ENCODE measurements around the gene SUPT16H.

The SUPT16H gene

DNA sequence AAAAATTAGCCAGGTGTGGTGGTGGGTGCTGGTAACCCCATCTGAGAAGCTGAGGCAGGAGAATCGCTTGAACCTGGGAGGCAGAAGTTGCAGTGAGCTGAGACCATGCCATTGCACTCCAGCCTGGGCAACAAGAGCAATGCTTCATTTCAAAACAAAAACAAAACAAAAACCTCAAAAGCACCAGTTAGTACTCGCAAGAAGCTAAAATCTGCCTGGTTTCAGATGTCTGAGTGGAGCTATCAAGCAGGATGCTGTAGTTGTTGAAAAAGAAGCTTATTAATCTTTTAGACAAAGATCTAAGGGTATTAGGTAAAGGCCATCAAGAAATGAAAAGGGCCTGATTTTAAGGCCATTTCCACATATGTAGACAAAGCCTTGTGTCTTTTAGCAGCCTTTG is 50.9 kb downstream of the SUPT16H start:
- Histone ChIP-seq H3K79me2 (no peaks in the 10 kb centered on the region), H3K27me3 (ENCODE audit: control insufficient read depth, insufficient read depth, low read length) (no peaks in the 10 kb centered on the region), H3K4me3 (ENCODE audit: low read depth, low read length) (no peak overlapping the region), H3K36me3 (ENCODE audit: control insufficient read depth, insufficient read depth, low read length) (no peaks in the 10 kb centered on the region), H3K4me1 (no peaks in the 10 kb centered on the region), H3K9me3 (ENCODE audit: control insufficient read depth, low read length) (no peaks in the 10 kb centered on the region), H2AFZ (peak overlapping the region; percentile 45), H3K4me2 (ENCODE audit: low read length) (no peak overlapping the region), H3K9ac (no peak overlapping the region), H3K27ac (no peak overlapping the region)
- TF ChIP-seq, protein P1, sequence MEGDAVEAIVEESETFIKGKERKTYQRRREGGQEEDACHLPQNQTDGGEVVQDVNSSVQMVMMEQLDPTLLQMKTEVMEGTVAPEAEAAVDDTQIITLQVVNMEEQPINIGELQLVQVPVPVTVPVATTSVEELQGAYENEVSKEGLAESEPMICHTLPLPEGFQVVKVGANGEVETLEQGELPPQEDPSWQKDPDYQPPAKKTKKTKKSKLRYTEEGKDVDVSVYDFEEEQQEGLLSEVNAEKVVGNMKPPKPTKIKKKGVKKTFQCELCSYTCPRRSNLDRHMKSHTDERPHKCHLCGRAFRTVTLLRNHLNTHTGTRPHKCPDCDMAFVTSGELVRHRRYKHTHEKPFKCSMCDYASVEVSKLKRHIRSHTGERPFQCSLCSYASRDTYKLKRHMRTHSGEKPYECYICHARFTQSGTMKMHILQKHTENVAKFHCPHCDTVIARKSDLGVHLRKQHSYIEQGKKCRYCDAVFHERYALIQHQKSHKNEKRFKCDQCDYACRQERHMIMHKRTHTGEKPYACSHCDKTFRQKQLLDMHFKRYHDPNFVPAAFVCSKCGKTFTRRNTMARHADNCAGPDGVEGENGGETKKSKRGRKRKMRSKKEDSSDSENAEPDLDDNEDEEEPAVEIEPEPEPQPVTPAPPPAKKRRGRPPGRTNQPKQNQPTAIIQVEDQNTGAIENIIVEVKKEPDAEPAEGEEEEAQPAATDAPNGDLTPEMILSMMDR (IDR thresholded peaks at IDR 0.05): no peak

DNA sequence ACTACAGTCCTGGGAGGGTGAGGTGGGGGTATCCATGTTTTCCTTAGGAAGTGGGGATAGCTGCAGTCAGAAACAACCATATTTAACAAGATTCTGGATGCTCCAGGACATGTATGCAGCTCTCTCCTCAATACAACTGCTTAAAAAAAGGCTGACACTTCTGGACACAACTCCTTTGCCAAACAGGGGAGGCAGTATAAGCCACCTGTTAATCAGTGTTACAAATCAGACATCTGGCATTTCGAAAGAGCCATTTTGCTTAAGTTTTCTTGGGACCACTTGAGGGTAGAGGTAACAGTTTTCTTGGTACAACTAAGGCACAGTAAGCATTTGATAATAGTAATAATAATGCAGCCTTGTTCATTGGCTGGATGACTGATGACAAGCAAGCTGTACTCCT is 56.8 kb downstream of the SUPT16H start:
- Histone ChIP-seq H3K36me3 (ENCODE audit: control insufficient read depth, insufficient read depth, low read length) (no peaks in the 10 kb centered on the region), H3K27ac (no peak overlapping the region), H3K9ac (no peak overlapping the region), H2AFZ (no peak overlapping the region), H3K27me3 (ENCODE audit: control insufficient read depth, insufficient read depth, low read length) (no peaks in the 10 kb centered on the region), H3K79me2 (no peaks in the 10 kb centered on the region), H3K4me3 (ENCODE audit: low read depth, low read length) (no peak overlapping the region), H3K4me2 (ENCODE audit: low read length) (no peak overlapping the region), H3K4me1 (no peaks in the 10 kb centered on the region), H3K9me3 (ENCODE audit: control insufficient read depth, low read length) (no peaks in the 10 kb centered on the region)
- TF ChIP-seq, protein P1 (IDR thresholded peaks at IDR 0.05): no peak

DNA sequence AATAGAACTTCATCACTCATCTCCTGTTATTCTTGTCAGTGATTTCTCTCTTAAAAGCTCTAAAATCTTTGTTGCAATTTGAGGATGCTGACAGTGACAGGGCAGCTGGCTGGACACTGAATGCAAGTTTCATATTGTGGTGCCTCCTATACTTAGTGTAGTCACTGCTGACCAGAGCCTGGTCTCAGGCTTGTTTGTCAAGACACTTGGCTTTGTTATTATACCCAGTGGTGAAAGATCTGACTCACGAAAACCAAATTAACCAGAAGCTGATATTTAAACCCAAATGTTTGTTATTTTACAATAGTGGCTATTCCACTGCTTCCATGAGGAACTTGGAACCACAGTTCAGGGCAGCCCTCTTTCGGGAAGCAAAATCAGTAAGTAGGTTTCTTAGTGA is 61.1 kb downstream of the SUPT16H start:
- H3K9me3 ChIP-seq (ENCODE audit: control insufficient read depth, low read length): no peaks in the 10 kb centered on the region
- H3K79me2 ChIP-seq: no peaks in the 10 kb centered on the region
- H3K4me2 ChIP-seq (ENCODE audit: low read length): no peak overlapping the region
- no peaks in the 10 kb centered on the region for H3K27me3 ChIP-seq (ENCODE audit: control insufficient read depth, insufficient read depth, low read length)
- no peak overlapping the region for H3K9ac ChIP-seq
- H3K4me1 ChIP-seq: no peaks in the 10 kb centered on the region
- no peak overlapping the region for H3K27ac ChIP-seq
- no peak overlapping the region for H2AFZ ChIP-seq
- TF ChIP-seq, protein P1 (IDR thresholded peaks at IDR 0.05): no peak
- H3K4me3 ChIP-seq (ENCODE audit: low read depth, low read length): no peak overlapping the region
- H3K36me3 ChIP-seq (ENCODE audit: control insufficient read depth, insufficient read depth, low read length): no peaks in the 10 kb centered on the region

DNA sequence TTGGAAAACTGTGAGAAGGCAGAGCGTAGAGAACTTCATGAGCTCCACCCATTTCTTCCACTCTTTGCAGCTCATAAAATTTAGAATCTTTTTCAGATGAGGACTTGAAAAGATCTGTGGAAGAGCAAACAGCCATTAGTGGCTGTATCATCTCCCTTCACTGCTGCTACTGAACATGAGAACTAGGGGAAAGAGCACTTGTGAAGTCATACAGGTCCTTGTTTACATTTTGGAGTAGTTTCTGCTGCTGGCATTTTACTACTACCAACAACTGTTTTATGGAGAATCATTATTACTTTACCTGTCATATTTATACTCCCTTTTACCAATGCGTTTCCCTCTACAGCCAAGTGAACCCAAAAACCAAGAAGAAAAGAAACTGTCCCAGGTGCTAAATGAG is 62.9 kb downstream of the SUPT16H start:
- H3K27ac ChIP-seq: no peak overlapping the region
- no peaks in the 10 kb centered on the region for H3K36me3 ChIP-seq (ENCODE audit: control insufficient read depth, insufficient read depth, low read length)
- no peaks in the 10 kb centered on the region for H3K79me2 ChIP-seq
- no peaks in the 10 kb centered on the region for H3K4me1 ChIP-seq
- no peaks in the 10 kb centered on the region for H3K9me3 ChIP-seq (ENCODE audit: control insufficient read depth, low read length)
- TF ChIP-seq, protein P1 (IDR thresholded peaks at IDR 0.05): no peak
- no peak overlapping the region for H3K4me3 ChIP-seq (ENCODE audit: low read depth, low read length)
- no peaks in the 10 kb centered on the region for H3K27me3 ChIP-seq (ENCODE audit: control insufficient read depth, insufficient read depth, low read length)
- no peak overlapping the region for H3K9ac ChIP-seq
- no peak overlapping the region for H2AFZ ChIP-seq
- H3K4me2 ChIP-seq (ENCODE audit: low read length): no peak overlapping the region

DNA sequence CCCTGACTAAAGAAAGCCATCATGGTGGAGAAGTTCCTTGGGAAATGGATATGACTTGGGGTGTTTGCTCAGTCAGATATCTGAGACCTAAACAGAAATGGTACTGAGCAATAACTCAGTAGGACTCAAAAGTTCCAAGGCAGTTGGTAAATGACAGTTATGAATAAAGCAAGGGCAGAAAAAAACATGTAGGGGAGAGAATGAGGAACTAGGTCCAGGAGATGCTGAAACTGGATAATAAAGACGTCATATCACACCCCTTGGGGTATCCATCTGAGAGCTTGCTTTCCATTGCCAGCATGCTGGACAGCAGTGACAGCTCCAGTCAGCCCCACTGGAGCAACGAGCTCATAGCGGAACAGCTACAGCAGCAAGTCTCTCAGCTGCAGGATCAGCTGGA is 66.4 kb downstream of the SUPT16H start:
- TF ChIP-seq, protein P1 (IDR thresholded peaks at IDR 0.05): no peak
- H3K27ac ChIP-seq: no peak overlapping the region
- H3K4me2 ChIP-seq (ENCODE audit: low read length): no peak overlapping the region
- no peaks in the 10 kb centered on the region for H3K27me3 ChIP-seq (ENCODE audit: control insufficient read depth, insufficient read depth, low read length)
- no peak overlapping the region for H3K9ac ChIP-seq
- no peaks in the 10 kb centered on the region for H3K9me3 ChIP-seq (ENCODE audit: control insufficient read depth, low read length)
- H3K4me1 ChIP-seq: no peaks in the 10 kb centered on the region
- no peak overlapping the region for H3K4me3 ChIP-seq (ENCODE audit: low read depth, low read length)
- H3K79me2 ChIP-seq: no peaks in the 10 kb centered on the region
- H2AFZ ChIP-seq: no peak overlapping the region
- H3K36me3 ChIP-seq (ENCODE audit: control insufficient read depth, insufficient read depth, low read length): no peaks in the 10 kb centered on the region
